CD4-positive, CD25-positive, alpha-beta regulatory T cell (primary cell): ENCODE measurements around the gene ACACA. TPM values are rescaled to one million over a fixed set of nuclear protein-coding genes. Genes with fewer than 3 reads are reported as not detected.

Experiments used
- ATAC-seq, 2 donors: fragments of 150-1000 bp; cut with Tn5 transposase; one replicate each; pipeline ENCODE4 v1.10.0; 2021; ENCODE audit warnings: low read depth in 2 of 2, moderate number of reproducible peaks in 2 of 2, moderate library complexity in 1 of 2
- DNase-seq, 3 donors: peaks; one replicate each; pipeline versions ENCODE4 v3.0.0 to v3.0.0-alpha.2; 2012 to 2022; ENCODE audit warnings: mixed read lengths in 1 of 3
- H3K27ac ChIP-seq: one replicate; pipeline ENCODE4 v1.7.0; 2013; ENCODE audit warnings: mild to moderate bottlenecking, low read length; ENCODE audit not compliant: insufficient read depth, poor library complexity, severe bottlenecking
- H3K27me3 ChIP-seq: one replicate; pipeline ENCODE4 v1.7.0; 2013; ENCODE audit warnings: low read length; ENCODE audit not compliant: control insufficient read depth, insufficient read depth
- H3K36me3 ChIP-seq: one replicate; pipeline ENCODE4 v1.7.0; 2013; ENCODE audit warnings: mild to moderate bottlenecking, low read length, moderate library complexity; ENCODE audit not compliant: control insufficient read depth, insufficient read depth
- H3K4me1 ChIP-seq: 2 replicates; pipeline ENCODE4 v1.7.0; 2013; ENCODE audit warnings: mild to moderate bottlenecking, low read length; ENCODE audit not compliant: insufficient read depth, control insufficient read depth, poor library complexity, severe bottlenecking
- H3K4me3 ChIP-seq: one replicate; pipeline ENCODE4 v1.7.0; 2013; ENCODE audit warnings: low read depth, mild to moderate bottlenecking, low read length, moderate library complexity
- H3K9me3 ChIP-seq, 2 experiments: 1 replicate in 1 of 2; 2 replicates in 1 of 2; pipeline ENCODE4 v1.7.0; 2013; ENCODE audit warnings: low read length in 2 of 2, mild to moderate bottlenecking in 1 of 2, moderate library complexity in 1 of 2; ENCODE audit not compliant: control insufficient read depth in 2 of 2
- H3K27ac Mint-ChIP-seq, 3 donors: one replicate each; pipeline ENCODE4 v1.8.0; 2020 to 2022; ENCODE audit warnings: mild to moderate bottlenecking in 3 of 3, mixed read lengths in 3 of 3, moderate library complexity in 2 of 3
- H3K27me3 Mint-ChIP-seq: one replicate; pipeline ENCODE4 v1.8.0; 2022; ENCODE audit warnings: mild to moderate bottlenecking, mixed read lengths
- H3K36me3 Mint-ChIP-seq: one replicate; pipeline ENCODE4 v1.8.0; 2020; ENCODE audit warnings: mixed read lengths
- H3K4me1 Mint-ChIP-seq, 4 donors: one replicate each; pipeline ENCODE4 v1.8.0; 2020 to 2022; ENCODE audit warnings: mixed read lengths in 4 of 4, mild to moderate bottlenecking in 1 of 4
- H3K4me3 Mint-ChIP-seq, 4 donors: one replicate each; pipeline ENCODE4 v1.8.0; 2020 to 2022; ENCODE audit warnings: mild to moderate bottlenecking in 4 of 4, mixed read lengths in 4 of 4, moderate library complexity in 3 of 4
- H3K9me3 Mint-ChIP-seq, 7 donors: one replicate each; pipeline ENCODE4 v1.8.0; 2020 to 2022; ENCODE audit warnings: mixed read lengths in 7 of 7, mild to moderate bottlenecking in 3 of 7, moderate library complexity in 2 of 7
- polyA plus RNA-seq, 4 donors: library from polyadenylated mRNA; unstranded; fragments of 300-500 nt; fragmentation: Illumina TruSeq; gene quantifications; one replicate each; pipeline ENCODE4 v1.2.3, GENCODE V29; 2021
- total RNA-seq: library from RNA; stranded (reverse); gene quantifications from one replicate; pipeline ENCODE4 v1.2.3, GENCODE V29; 2022

ACACA gene
- total and polyA plus RNA-seq, 5 donors from 2014 or later, result 7.4 to 42.9 (median 9.6) TPM

DNA sequence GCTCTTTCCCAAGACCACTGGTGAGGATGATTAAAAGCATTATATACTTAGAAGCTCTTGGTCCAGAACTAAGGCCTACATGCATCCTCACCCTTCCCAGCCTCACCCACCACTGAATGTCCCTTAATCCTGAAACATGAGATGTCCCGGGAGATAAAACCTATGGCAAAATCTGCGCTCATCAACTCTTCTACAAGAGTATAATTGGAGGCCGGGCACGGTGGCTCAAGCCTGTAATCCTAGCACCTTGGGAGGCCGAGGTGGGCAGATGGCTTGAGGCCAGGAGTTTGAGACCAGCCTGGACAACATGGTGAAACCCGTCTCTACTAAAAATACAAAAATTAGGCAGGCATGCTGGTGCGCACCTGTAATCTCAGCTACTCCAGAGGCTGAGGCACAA lies 13.3 kb downstream of the ACACA start:
- H3K27me3 ChIP-seq, result no peaks in the 10 kb centered on the region
- Mint-ChIP-seq H3K4me1 (peaks cover 0 to 20% (median 15%) of the 10 kb centered on the region in 4 donors), H3K4me3 (no peak overlapping the region), H3K27ac (no peak overlapping the region), H3K36me3 (no peaks in the 10 kb centered on the region), H3K27me3 (peaks cover 4% of the 10 kb centered on the region), H3K9me3 (no peaks in the 10 kb centered on the region)
- no peak overlapping the region for H3K27ac ChIP-seq
- no peaks in the 10 kb centered on the region for H3K9me3 ChIP-seq
- DNase-seq, result no peak
- H3K4me1 ChIP-seq, result peaks cover 8% of the 10 kb centered on the region
- ATAC-seq, result no peak
- H3K36me3 ChIP-seq, result no peaks in the 10 kb centered on the region
- H3K4me3 ChIP-seq, result no peak overlapping the region

DNA sequence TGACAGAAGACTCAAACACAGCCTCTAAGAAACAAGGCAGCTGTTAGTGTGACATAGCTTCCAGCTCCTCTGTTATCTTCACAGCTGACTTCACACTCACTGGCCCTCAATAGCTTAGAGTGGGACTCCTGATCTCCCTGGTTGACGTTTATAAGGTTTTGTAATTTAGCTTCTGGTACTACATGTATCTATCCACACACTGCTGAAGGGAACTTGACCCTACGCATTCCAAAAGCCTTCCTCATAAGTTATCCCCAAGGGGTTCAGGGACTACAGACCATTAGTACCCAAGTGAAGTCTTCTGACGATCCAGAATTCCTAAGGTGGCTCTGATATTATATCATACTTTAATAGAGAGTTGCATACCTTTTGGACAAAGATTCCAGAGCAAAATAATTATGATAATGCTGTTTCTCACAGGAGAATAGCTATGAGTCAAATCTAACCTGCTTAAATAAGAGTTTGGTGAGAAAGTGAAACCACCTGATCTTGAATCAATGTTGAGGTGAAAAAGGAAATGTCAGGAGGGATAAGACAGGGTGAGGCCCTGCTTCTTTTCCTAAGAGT lies 14.5 kb downstream of the ACACA start:
- Mint-ChIP-seq H3K27me3 (peaks cover 4% of the 10 kb centered on the region), H3K4me3 (peak overlapping the region in 1 of 4 donors; percentile 26), H3K36me3 (no peaks in the 10 kb centered on the region), H3K4me1 (peaks cover 0 to 20% (median 12%) of the 10 kb centered on the region in 4 donors), H3K27ac (peak overlapping the region in 2 of 3 donors; percentile 26 to 76), H3K9me3 (no peaks in the 10 kb centered on the region)
- ATAC-seq, result no peak
- H3K4me3 ChIP-seq, result peak overlapping the region; percentile 49
- H3K36me3 ChIP-seq, result no peaks in the 10 kb centered on the region
- peaks cover 8% of the 10 kb centered on the region for H3K4me1 ChIP-seq
- peak in 1 of 3 donors; percentile 64 for DNase-seq
- no peaks in the 10 kb centered on the region for H3K9me3 ChIP-seq
- no peaks in the 10 kb centered on the region for H3K27me3 ChIP-seq
- no peak overlapping the region for H3K27ac ChIP-seq

DNA sequence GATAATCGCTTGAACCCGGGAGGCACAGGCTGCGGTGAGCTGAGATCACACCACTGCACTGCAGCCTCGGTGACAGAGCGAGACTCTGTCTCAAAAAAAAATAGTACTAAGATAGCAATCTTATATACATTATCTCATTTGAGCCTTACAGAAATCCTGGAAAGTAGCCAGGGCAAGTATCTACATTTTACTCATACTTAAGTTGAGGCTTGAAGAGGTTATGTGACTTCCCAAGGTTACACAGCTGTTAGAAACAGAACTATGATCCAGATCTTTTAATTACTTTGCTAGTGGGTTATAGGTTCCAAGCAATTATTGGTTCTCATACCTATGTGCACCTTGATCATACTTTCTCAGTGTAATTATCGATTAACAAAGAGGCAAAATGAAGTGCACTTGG lies 15.5 kb downstream of the ACACA start:
- H3K9me3 Mint-ChIP-seq, result no peaks in the 10 kb centered on the region
- ATAC-seq (no peak), DNase-seq (no peak)
- no peak overlapping the region for H3K4me3 Mint-ChIP-seq
- Histone ChIP-seq H3K27me3 (no peaks in the 10 kb centered on the region), H3K4me3 (no peak overlapping the region), H3K36me3 (no peaks in the 10 kb centered on the region), H3K4me1 (peaks cover 8% of the 10 kb centered on the region), H3K27ac (no peak overlapping the region), H3K9me3 (no peaks in the 10 kb centered on the region)
- peak overlapping the region in 1 of 3 donors; percentile 76 for H3K27ac Mint-ChIP-seq
- H3K4me1 Mint-ChIP-seq, result peaks cover 0 to 20% (median 12%) of the 10 kb centered on the region in 4 donors
- H3K27me3 Mint-ChIP-seq, result peaks cover 4% of the 10 kb centered on the region
- H3K36me3 Mint-ChIP-seq, result no peaks in the 10 kb centered on the region

DNA sequence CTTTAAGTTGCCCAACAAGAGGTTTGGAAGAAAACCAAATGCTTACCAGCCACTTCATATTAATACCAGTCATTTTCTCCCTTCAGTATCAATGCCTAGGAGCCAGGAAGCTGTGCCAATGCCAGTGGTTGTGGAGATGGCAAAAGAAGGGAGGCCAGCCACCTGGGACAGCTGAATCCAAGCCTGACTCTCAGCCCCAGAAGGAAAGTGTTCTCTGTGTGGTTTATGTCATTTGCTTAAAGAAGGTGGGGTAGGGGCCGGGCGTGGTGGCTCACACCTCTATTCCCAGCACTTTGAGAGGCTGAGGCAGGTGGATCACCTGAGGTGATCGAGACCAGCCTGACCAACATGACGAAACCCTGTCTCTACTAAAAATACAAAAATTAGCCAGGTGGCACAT lies 17.5 kb downstream of the ACACA start:
- Mint-ChIP-seq H3K36me3 (peaks cover 4% of the 10 kb centered on the region), H3K4me1 (peaks cover 0 to 20% (median 12%) of the 10 kb centered on the region in 4 donors), H3K4me3 (no peak overlapping the region), H3K27ac (peak overlapping the region in 1 of 3 donors; percentile 58), H3K9me3 (no peaks in the 10 kb centered on the region), H3K27me3 (peaks cover 4% of the 10 kb centered on the region)
- Histone ChIP-seq H3K4me1 (peaks cover 8% of the 10 kb centered on the region), H3K4me3 (no peak overlapping the region), H3K27ac (no peak overlapping the region), H3K36me3 (no peaks in the 10 kb centered on the region), H3K27me3 (no peaks in the 10 kb centered on the region), H3K9me3 (no peaks in the 10 kb centered on the region)
- DNase-seq (no peak), ATAC-seq (no peak)

DNA sequence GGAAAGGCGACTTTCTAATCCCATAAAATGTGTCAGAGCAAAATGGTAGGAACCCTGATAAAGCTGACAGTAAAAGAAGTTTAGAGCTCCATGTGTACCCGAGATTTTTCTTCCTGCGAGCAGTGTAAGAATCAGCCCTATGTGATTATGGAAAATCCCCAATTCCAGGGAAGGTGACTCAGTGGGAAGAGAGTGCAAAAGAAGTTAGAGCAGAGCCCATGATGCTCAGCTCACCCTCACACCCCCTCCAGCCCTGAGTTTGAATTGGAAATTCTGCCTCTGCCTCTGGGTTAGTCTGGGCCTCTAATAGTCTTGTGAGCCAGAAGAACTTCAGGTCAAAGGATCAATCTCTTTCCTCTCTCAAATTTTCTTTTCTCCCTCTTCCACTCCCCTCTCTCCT lies 18.4 kb downstream of the ACACA start:
- ATAC-seq (no peak), DNase-seq (no peak)
- no peaks in the 10 kb centered on the region for H3K9me3 Mint-ChIP-seq
- H3K4me3 ChIP-seq, result no peak overlapping the region
- no peaks in the 10 kb centered on the region for H3K9me3 ChIP-seq
- no peak overlapping the region for H3K4me3 Mint-ChIP-seq
- H3K27ac Mint-ChIP-seq, result no peak overlapping the region
- H3K36me3 Mint-ChIP-seq, result peaks cover 4% of the 10 kb centered on the region
- no peaks in the 10 kb centered on the region for H3K27me3 ChIP-seq
- H3K4me1 ChIP-seq, result peaks cover 8% of the 10 kb centered on the region
- no peak overlapping the region for H3K27ac ChIP-seq
- no peaks in the 10 kb centered on the region for H3K27me3 Mint-ChIP-seq
- no peaks in the 10 kb centered on the region for H3K36me3 ChIP-seq
- H3K4me1 Mint-ChIP-seq, result peaks cover 0 to 18% (median 12%) of the 10 kb centered on the region in 4 donors

DNA sequence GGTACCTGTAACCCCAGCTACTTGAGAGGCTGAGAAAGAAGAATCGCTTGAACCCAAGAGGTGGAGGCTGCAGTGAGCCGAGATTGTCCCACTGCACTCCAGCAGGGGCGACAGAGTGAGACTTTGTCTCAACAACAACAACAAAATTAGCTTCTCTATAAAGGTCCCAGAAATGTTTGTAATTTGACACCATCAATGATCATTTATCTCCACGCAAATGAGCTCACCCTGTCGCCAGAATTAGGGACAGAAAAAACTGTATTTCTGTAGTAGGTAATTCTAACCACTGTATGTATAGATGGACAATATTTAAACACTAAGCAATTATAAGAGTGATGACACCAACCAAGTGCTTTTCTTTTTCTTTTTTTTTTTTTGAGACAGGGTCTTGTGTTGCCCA lies 20.2 kb downstream of the ACACA start:
- no peak overlapping the region for H3K4me3 Mint-ChIP-seq
- no peak for DNase-seq
- no peak for ATAC-seq
- Histone ChIP-seq H3K27me3 (no peaks in the 10 kb centered on the region), H3K4me3 (no peak overlapping the region), H3K4me1 (no peaks in the 10 kb centered on the region), H3K27ac (no peak overlapping the region), H3K36me3 (no peaks in the 10 kb centered on the region), H3K9me3 (no peaks in the 10 kb centered on the region)
- no peaks in the 10 kb centered on the region for H3K27me3 Mint-ChIP-seq
- H3K9me3 Mint-ChIP-seq, result no peaks in the 10 kb centered on the region
- H3K4me1 Mint-ChIP-seq, result peaks cover 0 to 4% (median 2%) of the 10 kb centered on the region in 4 donors
- peaks cover 4% of the 10 kb centered on the region for H3K36me3 Mint-ChIP-seq
- no peak overlapping the region for H3K27ac Mint-ChIP-seq

DNA sequence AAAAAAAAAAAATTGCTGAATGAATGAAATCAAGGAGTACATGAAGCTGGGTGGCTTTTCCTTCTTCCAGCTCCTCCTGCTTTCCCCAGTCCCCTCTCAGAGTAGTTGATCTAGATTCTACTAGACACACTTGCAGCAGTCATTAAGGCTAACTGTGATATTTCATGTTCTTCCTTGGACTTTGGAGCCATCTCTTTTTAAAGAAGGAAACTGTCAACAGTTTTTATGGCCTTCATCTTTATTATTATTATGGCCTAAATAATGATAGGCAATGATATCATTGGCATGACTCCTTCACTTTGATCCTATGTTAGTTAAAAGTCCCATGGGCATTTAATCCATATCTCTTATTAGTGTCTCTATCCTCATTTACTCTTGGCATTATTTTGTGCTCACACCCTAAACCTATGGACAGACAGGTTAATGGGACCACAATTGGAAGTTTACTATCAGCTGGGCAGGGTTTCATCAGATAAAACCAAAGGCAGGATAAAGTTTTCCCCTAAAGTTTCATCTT lies 21.1 kb downstream of the ACACA start:
- Mint-ChIP-seq H3K4me3 (no peak overlapping the region), H3K27ac (no peak overlapping the region), H3K9me3 (no peaks in the 10 kb centered on the region), H3K4me1 (no peaks in the 10 kb centered on the region), H3K27me3 (no peaks in the 10 kb centered on the region), H3K36me3 (peaks cover 4% of the 10 kb centered on the region)
- H3K4me1 ChIP-seq, result no peaks in the 10 kb centered on the region
- H3K27ac ChIP-seq, result no peak overlapping the region
- H3K9me3 ChIP-seq, result no peaks in the 10 kb centered on the region
- ATAC-seq (no peak), DNase-seq (no peak)
- no peaks in the 10 kb centered on the region for H3K27me3 ChIP-seq
- H3K36me3 ChIP-seq, result no peaks in the 10 kb centered on the region
- H3K4me3 ChIP-seq, result no peak overlapping the region

DNA sequence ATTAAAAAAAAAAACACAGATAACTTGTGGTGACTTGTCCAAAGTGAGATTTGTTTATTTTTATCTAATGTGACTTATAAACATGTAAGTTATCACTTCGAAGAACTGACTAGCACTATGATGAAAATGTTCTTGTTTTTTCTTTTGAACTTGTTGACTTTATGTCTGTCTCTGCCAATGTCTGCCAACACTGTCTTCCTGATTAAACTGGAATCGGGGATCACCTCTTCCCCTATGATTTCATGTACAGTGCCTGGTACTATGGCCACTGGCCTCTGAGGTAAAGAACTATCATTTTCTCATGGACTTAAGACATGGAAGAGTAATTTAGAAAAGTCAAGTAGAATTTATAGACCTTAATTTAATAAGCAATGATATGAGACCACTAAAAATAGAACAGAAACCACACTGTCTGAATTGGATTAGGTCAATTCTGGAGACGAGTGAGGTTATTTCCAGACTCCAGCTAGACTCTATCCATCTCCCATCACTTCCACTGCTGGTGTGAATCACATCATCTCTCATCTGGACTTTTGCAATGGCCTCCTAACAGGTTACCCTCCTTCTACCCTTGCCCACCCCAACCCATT lies 22.0 kb downstream of the ACACA start:
- Mint-ChIP-seq H3K27me3 (no peaks in the 10 kb centered on the region), H3K27ac (no peak overlapping the region), H3K4me1 (no peaks in the 10 kb centered on the region), H3K9me3 (no peaks in the 10 kb centered on the region), H3K36me3 (peaks cover 4% of the 10 kb centered on the region), H3K4me3 (no peak overlapping the region)
- Histone ChIP-seq H3K27ac (no peak overlapping the region), H3K9me3 (no peaks in the 10 kb centered on the region), H3K36me3 (no peaks in the 10 kb centered on the region), H3K4me3 (no peak overlapping the region), H3K4me1 (no peaks in the 10 kb centered on the region), H3K27me3 (no peaks in the 10 kb centered on the region)
- ATAC-seq (no peak), DNase-seq (no peak)
